HG03196 (cell line): ENCODE data around the gene NUP188.

ENCODE experiments used
- ATAC-seq: cut with Tn5 transposase; IDR thresholded peaks from one replicate; pipeline ENCODE4 v1.9.1; 2021; ENCODE audit not compliant: unreplicated experiment

The NUP188 gene

DNA sequence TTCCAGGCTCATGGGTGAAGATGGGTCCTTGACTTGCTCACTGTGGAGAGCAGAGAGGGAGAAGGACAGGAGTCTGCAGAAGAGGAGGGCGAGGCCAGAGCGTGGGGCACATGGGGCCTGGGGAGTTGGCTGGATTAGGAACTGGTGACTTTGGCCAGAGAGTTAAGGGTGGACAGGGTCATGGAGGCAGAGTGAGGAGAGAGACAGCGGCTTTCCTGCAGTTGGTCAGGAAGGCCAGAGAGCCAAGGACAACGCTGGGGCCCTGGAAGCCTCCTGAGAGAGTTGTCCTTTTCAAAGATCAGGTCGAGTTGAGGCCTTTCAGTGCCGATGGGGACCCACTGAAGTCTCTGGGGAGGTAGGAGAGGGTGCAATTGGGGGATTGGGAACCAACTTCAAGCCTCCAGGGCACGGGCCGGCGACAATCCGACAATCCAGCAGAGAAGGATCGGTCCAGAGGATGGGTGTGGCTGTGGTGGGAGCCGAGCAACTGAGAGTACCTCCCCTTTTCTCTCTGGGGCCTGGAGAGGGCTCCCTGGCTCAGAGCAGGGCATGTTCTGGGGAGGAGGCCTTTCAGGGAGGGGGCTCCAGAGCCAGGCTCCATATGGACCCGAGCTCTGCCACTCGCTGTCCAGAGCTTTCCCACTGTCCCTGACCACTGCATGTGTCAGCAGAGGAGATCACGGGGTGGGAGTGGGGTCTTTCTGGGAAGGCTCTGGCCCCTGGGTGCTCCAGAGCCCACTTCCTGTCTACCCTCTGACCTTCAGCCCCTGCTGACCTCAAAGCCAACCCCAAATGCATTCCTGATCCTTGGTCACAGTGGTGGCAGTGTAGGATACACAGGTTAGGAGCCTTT lies 34.2 kb upstream of the NUP188 start:
- no peak for ATAC-seq

DNA sequence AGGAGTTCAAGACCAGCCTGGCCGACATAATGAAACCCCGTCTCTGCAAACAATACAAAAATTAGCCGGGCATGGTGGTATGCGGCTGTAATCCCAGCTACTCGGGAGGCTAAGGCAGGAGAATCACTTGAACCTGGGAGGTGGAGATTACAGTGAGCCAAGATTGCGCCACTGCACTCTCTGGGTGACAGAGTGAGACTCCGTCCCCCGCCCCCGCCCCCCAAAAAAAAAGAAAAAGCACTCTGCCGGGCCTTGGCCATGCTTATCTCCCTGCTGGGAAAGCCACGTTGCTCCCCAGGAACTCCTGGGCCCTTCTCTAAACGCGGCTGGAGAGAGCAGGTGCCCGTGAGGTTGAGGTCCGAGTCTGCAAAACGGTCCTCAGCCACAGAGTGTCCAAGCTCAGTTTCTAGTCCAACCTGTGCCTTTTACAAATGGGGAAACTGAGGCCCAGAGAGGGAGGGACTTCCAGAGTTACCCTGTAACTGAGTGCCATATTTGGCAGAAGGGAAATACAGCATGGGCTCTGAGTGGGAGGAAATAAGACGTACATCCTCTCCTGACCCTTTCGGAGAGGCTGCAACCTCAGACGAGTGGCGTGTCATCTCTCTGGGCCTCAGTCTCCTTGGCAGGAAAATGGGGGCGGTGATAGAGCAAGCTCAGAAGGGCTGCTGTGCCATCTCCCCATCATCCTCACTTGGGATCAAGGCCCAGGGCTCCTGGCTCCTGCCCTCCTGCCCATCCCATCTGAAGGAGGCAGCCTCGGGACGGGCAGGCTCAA lies 33.3 kb upstream of the NUP188 start:
- no peak for ATAC-seq

DNA sequence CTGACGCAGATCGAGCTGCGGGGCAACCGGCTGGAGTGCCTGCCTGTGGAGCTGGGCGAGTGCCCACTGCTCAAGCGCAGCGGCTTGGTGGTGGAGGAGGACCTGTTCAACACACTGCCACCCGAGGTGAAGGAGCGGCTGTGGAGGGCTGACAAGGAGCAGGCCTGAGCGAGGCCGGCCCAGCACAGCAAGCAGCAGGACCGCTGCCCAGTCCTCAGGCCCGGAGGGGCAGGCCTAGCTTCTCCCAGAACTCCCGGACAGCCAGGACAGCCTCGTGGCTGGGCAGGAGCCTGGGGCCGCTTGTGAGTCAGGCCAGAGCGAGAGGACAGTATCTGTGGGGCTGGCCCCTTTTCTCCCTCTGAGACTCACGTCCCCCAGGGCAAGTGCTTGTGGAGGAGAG lies 31.3 kb upstream of the NUP188 start:
- no peak for ATAC-seq

DNA sequence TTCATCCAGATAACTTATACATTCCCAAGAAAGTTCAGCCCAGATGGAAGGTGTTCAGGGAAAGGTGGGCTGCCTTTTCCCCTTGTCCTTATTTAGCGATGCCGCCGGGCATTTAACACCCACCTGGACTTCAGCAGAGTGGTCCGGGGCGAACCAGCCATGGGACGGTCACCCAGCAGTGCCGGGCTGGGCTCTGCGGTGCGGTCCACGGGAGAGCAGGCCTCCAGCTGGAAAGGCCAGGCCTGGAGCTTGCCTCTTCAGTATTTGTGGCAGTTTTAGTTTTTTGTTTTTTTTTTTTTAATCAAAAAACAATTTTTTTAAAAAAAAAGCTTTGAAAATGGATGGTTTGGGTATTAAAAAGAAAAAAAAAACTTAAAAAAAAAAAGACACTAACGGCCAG lies 30.8 kb upstream of the NUP188 start:
- ATAC-seq: no peak

DNA sequence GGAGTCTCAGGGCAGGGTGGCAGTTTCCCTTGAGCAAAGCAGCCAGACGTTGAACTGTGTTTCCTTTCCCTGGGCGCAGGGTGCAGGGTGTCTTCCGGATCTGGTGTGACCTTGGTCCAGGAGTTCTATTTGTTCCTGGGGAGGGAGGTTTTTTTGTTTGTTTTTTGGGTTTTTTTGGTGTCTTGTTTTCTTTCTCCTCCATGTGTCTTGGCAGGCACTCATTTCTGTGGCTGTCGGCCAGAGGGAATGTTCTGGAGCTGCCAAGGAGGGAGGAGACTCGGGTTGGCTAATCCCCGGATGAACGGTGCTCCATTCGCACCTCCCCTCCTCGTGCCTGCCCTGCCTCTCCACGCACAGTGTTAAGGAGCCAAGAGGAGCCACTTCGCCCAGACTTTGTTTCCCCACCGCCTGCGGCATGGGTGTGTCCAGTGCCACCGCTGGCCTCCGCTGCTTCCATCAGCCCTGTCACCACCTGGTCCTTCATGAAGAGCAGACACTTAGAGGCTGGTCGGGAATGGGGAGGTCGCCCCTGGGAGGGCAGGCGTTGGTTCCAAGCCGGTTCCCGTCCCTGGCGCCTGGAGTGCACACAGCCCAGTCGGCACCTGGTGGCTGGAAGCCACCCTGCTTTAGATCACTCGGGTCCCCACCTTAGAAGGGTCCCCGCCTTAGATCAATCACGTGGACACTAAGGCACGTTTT lies 30.2 kb upstream of the NUP188 start:
- no peak for ATAC-seq

DNA sequence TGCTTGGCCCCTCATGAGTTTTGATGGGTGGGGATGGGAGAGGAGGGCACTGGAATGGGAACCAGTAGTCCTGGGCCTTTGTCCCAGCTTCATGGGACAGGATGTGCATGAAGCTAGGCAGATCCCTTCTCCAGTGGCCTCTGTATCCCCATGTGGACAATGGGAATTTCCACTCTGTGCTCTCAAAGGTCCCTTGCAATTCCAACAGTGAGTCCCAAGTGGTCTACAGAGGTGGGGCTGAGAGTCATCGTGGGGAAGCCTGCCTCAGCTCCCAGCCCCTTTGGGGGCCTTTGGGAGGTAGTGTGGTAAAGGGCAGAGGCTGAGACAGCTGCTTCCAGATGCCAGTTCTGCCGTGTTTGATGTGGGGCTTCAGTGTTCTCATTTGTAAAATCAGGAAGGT lies 28.6 kb upstream of the NUP188 start:
- ATAC-seq: no peak

DNA sequence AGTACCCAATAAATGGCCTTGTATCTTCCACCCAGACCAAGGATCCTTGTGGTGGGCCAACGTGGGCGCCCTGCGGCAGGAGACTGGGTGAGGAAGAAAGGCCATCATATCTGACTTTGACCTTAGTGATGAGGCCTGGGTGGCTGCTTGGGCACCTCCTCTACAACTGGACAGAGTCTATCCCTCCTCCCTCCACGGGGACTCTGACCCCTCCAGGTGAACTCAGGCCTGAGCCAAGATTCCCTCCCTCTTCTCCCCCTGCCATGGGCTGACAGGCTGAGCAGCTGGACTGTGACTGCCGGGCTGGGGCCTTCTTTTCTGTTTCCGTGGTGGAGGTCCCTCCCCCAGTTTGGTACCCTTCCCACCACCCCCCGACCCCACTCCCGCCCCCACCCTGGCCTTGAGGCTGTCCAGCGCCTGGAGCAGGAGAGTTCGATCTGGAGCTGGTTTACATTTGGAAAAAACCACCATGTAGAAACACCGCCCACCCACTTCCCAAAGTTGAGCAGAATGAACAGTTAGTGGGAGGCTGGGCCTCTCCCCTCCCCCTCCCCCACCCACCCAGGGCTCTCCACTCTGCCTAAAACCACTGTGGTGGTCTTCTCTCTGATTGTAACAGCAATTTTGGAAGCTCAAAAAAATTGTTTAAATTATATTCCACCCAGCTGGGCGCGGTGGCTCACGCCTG lies 28.0 kb upstream of the NUP188 start:
- ATAC-seq: no peak

DNA sequence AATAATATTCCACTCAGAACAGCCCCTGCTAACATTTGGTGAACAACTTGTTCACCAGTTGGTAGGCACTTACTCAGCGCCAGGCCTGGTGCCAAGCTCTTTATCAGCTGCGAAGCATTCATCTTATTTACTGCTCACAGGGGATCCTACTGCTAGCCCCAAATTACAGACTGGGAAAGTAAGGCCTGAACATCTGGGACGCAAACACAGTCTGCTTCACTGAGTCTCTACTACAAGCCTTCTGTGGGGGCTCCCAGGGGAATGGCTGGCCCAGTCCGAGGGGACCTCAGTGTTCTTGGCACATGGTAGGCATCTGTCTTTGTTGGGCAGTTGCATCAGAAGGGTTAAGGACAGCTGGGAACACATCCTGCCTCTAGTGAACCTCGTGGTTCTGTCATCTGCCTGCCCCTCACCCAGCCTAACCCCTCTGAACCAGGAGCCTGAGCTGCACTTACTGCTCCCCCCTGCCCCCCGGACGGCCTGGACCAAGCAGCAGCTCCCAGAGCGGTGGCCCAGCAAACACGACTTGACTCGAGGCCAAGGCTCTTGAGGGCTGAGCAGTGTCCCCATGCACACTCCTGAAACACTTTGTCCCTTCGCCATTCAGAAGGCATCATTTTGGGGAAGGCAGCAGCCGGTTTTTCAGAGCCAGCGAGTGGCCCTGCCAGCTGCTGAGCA lies 27.0 kb upstream of the NUP188 start, which contains the start of gene PHYHD1:
Gene PHYHD1 (plus strand): TSS at position 602 of the 678 bp plus-strand sequence. CDS start 1,342 bp downstream, outside the sequence.
- ATAC-seq: no peak

DNA sequence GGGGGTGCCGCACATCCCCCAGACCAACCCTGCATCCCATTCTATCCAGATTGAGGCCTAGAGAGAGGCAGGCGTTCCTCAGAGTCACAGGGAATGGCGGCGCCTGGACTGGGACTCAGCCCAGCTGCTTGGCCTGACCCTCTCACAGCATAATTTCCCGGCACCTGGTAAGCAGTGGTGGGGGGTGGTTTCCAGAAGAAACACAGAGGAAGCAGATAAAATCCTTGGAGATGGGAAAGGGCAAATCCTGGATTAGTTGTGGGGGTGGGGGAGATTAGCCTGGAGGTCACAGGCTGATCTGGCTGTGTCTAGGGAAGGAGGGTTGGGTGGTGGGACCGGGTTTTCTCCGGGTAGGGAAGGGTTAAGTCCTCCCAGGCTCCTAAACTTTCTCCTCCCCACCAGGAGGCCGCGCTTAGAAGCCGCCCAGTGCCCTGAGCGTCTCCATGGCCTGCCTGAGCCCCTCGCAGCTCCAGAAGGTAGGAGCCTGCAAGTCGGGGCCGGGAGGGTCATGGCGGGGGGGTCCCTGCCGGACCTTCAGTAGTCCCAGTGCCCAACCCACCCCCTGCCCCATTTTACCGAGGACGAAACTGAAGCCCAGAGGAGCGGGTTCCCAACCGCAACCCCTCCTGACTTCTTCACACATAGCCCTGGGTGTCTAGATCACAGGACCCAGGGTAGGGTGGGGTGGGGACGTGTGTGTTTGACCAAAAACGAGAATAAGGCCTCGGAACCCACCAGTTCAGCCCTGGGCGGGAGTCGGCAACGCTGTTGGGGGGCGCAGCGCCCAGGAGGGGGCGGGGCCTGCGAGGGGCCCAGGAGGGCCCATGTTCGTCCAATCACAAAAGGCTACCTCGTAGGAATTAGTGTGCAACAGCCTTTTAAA lies 25.4 kb upstream of the NUP188 start:
- ATAC-seq: no peak

DNA sequence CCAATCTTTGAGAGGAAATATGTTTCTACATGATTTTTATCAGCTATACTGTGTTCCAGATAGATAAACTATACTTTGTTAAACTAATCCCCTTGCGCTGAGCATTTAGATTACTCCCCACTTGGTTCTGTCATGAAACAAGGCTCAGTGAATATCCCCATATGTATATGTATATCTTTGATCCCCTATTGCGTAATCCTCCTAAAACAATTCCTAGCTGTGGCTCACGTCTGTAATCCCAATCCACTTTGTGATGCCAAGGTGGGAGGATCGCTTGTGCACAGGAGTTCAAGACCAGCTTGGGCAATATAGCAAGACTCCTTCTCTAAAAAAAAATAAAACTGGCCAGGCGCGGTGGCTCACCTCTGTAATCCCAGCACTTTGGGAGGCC lies 24.0 kb upstream of the NUP188 start:
- no peak for ATAC-seq

DNA sequence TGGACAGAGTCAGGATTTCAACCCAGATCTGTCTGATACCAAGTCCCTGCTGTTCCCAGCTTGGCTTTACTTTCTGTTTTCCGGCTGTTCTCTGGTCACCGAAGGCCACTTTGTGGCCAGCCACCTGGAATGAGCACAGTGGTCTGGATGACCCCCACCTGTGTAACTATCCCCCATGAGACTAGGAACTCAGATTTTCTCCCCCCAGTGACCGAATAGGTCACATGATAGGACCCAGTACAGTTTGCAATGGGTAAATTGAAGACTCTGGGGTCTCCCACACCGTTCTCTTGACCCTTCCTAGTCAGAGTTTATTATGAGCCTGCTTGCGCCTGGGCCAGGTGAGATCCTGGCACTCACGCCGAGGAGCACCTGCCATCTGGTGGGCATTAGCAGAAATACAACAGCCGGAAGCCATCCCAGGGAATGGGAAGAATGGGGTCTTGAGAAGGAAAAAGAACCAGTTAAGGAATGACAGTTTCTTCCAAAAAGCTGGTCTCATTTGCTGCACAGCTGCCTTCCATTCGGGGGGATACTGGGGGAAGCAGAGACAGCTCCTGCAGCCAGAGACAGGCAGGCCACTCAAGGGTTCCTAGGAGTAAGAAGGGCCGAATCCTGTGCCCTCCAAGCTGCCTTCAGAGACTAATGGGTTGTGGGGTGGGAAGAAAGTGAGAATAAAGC lies 19.6 kb upstream of the NUP188 start:
- ATAC-seq: no peak

DNA sequence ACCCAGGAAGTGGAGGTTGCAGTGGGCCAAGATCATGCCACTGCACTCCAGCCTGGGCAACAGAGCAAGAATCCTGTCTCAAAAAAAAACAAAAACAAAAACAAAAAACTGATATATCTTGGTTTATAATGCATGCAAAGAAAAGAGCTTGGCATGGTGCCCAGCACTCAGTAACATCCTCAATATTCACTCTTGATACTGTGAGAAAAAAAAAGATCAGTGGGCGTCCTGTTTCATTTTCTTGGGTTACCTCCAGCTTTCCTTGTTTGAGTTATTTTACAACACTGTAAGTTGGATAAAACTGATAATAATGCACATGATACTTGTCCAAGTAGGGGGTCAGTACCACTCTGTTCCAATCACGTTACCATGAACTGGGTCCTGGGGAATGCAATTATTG lies 18.9 kb upstream of the NUP188 start:
- ATAC-seq: no peak

DNA sequence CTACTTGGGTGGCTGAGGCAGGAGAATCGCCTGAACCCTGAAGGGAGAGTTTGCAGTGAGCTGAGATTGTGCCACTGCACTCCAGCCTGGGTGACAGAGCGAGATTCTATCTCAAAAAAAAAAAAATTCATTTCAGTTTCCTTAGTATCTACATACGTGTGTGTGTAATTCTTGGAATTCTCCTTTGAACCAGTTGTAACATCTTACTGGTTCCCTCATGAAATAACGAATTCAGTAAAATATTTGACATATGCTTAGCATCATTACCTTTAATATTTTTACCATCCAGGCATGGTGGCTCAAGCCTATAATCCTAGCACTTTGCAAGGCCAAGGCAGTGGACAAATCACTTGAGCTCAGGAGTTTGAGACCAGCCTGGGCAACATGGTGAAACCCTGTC lies 17.9 kb upstream of the NUP188 start:
- ATAC-seq: no peak

DNA sequence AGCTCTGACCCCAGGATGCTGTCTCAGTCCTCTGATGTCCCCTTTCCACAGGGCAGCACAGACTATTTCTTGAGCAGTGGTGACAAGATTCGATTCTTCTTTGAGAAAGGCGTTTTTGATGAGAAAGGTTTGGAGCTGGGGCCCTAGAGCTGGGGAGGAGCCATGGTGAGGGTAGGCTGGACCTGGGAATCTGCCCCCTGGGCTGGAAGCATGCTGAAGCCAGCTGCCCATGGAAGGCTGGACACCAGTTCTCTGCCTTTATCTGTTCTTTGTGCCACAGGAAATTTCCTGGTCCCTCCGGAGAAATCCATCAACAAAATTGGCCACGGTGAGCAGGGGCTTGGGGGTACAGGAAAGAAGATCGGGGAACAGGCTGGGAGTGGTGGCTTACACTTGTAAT lies 13.8 kb upstream of the NUP188 start:
- ATAC-seq: no peak

DNA sequence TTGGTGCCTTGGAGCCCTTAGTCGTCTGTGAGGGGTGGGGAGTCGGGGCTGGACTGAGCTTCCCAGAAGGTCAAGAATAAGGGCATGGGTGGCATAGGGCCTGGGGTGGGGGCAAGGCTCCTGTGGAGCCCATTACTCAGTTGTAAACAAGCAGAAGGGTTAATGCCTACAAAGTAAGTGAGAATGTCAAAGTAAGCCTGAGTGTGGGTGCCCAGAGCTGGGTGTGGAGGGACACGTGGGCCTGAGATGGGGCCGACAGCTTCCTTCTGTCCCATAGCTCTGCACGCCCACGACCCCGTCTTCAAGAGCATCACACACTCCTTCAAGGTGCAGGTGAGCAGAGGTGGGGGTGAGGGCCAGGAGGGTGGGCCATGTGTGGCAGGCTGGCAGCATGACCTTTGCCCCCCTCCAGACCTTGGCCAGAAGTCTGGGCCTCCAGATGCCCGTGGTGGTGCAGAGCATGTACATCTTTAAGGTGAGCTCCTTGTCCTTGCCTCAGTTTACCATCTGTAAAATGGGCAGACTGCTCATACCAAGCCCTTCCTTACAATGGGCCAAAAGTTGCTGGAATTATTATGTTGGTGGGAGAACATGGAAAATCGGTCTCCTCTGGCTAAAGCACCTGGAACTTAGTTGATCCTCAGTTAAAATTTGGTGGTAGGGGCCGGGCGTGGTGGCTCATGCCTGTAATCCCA lies 11.2 kb upstream of the NUP188 start:
- no peak for ATAC-seq

DNA sequence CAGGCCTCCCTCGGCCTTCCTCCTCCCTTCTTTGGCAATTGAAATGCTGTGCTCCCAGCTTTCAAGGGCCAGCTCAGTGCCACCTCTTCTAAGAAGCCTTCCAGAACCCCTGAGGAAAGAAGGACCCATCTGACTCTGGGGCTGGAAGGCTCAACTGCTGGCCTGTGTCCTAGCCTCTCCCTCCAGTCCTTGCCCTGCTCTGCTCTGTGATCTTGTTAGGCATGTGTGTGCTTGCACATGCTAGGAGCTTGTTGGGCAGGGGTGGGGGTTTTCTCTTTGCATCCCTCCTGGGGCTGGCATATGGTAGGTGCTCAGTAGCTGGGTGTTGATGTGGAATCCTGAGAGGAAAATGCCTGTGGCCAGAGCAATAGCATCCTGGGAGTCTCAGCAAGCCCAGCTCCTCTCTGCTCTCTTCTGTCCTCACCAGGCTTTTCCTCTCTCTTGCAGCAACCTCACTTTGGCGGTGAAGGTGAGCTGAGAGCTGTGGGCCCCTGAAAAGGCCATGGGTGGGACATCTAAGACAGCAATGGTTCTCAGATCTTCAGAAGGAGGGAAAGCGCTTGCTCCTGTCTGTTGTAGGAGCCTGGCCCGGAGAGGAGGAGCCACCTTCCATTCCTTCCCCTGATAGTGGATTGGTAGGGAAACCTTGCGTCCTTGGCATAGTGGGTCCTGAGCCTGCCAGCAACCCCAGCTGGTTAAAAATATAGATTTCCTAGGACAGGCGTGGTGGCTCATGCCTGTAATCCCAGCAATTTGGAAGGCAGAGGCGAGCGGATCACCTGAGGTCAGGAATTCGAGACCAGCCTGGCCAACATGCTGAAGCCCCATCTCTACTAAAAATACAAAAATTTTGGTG lies 10.0 kb upstream of the NUP188 start:
- no peak for ATAC-seq

DNA sequence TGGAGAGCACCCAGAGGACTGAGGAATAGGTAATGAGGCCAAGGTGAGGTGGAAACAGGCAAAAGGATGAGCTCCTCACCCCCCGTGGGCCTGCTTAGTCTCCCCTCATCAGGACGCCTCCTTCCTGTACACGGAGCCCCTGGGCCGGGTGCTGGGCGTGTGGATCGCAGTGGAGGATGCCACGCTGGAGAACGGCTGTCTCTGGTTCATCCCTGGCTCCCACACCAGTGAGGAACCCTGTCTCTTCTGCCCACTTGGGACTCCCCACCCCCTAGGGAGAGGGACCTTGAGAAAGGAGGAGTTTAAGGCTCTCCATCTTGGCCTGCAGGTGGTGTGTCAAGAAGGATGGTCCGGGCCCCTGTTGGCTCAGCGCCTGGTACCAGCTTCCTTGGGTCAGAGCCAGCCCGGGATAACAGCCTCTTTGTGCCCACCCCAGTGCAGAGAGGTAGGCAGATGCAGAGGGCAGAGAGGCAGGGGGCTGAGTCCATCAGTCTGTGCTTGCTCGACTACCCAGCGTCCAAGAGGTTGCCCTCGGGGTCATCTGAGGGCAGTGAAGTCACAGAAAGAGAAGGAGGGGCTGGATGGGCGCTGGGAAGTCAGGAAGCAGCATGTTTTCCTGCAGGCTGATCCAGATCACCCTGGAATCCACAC lies 7.1 kb upstream of the NUP188 start:
- ATAC-seq: no peak
